SK-N-SH treated with all-trans-retinoic acid at 6 μM for 48 hours (cell line): ENCODE data around the gene SMARCAL1.

Experiments
- ATAC-seq: fragments of 200-7000 bp; cut with Tn5 transposase; 3 replicates; pipeline ENCODE4 v1.9.1; 2020; ENCODE audit warnings: mild to moderate bottlenecking, moderate library complexity
- ARNTL ChIP-seq: fragments of 450-650 bp; formaldehyde crosslinking; IDR thresholded peaks from 2 replicates; pipeline ENCODE4 v1.5.0; 2020; ENCODE audit warnings: low read depth, mild to moderate bottlenecking, moderate library complexity, borderline replicate concordance
- BACH2 ChIP-seq: fragments of 250-450 bp; sonication (Bioruptor Pico); IDR thresholded peaks from 2 replicates; pipeline ENCODE4 v1.9.0; 2021; ENCODE audit warnings: mild to moderate bottlenecking, borderline replicate concordance
- CSDC2 ChIP-seq: fragments of 250-450 bp; sonication (Bioruptor Pico); IDR thresholded peaks from 2 replicates; pipeline ENCODE4 v1.5.0; 2020; ENCODE audit warnings: mild to moderate bottlenecking, moderate library complexity
- CSRNP3 ChIP-seq: fragments of 250-450 bp; sonication (Bioruptor Pico); IDR thresholded peaks from 2 replicates; pipeline ENCODE4 v1.5.1; 2021; ENCODE audit warnings: mild to moderate bottlenecking, moderate library complexity
- ESRRG ChIP-seq: fragments of 250-450 bp; sonication (Bioruptor Pico); IDR thresholded peaks from 2 replicates; pipeline ENCODE4 v1.6.1; 2021; ENCODE audit warnings: mild to moderate bottlenecking
- ISL1 ChIP-seq: fragments of 250-450 bp; sonication (Bioruptor Pico); IDR thresholded peaks from 2 replicates; pipeline ENCODE4 v2.1.2; 2022; ENCODE audit warnings: mild to moderate bottlenecking, moderate library complexity
- OSR1 ChIP-seq: fragments of 250-450 bp; sonication (Bioruptor Pico); IDR thresholded peaks from 2 replicates; pipeline ENCODE4 v1.8.0; 2022; ENCODE audit warnings: moderate library complexity, mild to moderate bottlenecking, inconsistent platforms
- PATZ1 ChIP-seq: fragments of 250-450 bp; sonication (Bioruptor Pico); IDR thresholded peaks from 2 replicates; pipeline ENCODE4 v1.8.0; 2020; ENCODE audit warnings: mild to moderate bottlenecking, moderate library complexity, borderline replicate concordance
- POU6F1 ChIP-seq: fragments of 250-450 bp; sonication (Bioruptor Pico); IDR thresholded peaks from 2 replicates; pipeline ENCODE4 v1.8.0; 2021; ENCODE audit warnings: low read depth, mild to moderate bottlenecking, moderate library complexity, borderline replicate concordance
- RARB ChIP-seq: fragments of 250-450 bp; sonication (Bioruptor Pico); IDR thresholded peaks from 2 replicates; pipeline ENCODE4 v1.8.0; 2021; ENCODE audit warnings: mild to moderate bottlenecking, moderate library complexity
- SNAI2 ChIP-seq: fragments of 250-450 bp; sonication (Bioruptor Pico); IDR thresholded peaks from 2 replicates; pipeline ENCODE4 v1.5.0; 2020; ENCODE audit warnings: mild to moderate bottlenecking, moderate library complexity
- TCF4 ChIP-seq: fragments of 250-450 bp; sonication (Bioruptor Pico); IDR thresholded peaks from 2 replicates; pipeline ENCODE4 v1.8.0; 2021; ENCODE audit warnings: mild to moderate bottlenecking, moderate library complexity, borderline replicate concordance
- TOX ChIP-seq: fragments of 250-450 bp; sonication (Bioruptor Pico); IDR thresholded peaks from 2 replicates; pipeline ENCODE4 v1.8.0; 2021; ENCODE audit warnings: mild to moderate bottlenecking, moderate library complexity, borderline replicate concordance
- TSHZ2 ChIP-seq: fragments of 250-450 bp; sonication (Bioruptor Pico); IDR thresholded peaks from 2 replicates; pipeline ENCODE4 v1.5.0; 2020; ENCODE audit warnings: mild to moderate bottlenecking, moderate library complexity
- ZNF565 ChIP-seq: fragments of 450-650 bp; formaldehyde crosslinking; conservative IDR thresholded peaks from 2 replicates; pipeline ENCODE4 v1.5.0; 2020; ENCODE audit warnings: low read depth, mild to moderate bottlenecking, moderate library complexity
- ZNF70 ChIP-seq: fragments of 450-650 bp; formaldehyde crosslinking; IDR thresholded peaks from 2 replicates; pipeline ENCODE4 v1.5.0; 2020; ENCODE audit warnings: mild to moderate bottlenecking, moderate library complexity

Gene SMARCAL1

GRCh38 chr2:216498070-216498378 lies 85.7 kb downstream of the SMARCAL1 start:
- TF ChIP-seq OSR1 (CRISPR knock-in tag), result no peak
- TF ChIP-seq TSHZ2 (CRISPR knock-in tag), result no peak
- no peak for TF ChIP-seq CSDC2 (CRISPR knock-in tag)
- TF ChIP-seq CSRNP3, result no peak
- TF ChIP-seq BACH2 (CRISPR knock-in tag), result no peak
- TF ChIP-seq ISL1 (CRISPR knock-in tag), result no peak
- TF ChIP-seq PATZ1 (CRISPR knock-in tag), result no peak
- no peak for TF ChIP-seq ZNF70 (CRISPR knock-in tag)
- ATAC-seq, result peak; percentile 2; the same call in 2 of the 3 replicates

GRCh38 chr2:216498379-216499352 lies 86.4 kb downstream of the SMARCAL1 start, which contains the start of gene RPL37A:
TSS of gene RPL37A (plus strand) at chr2:216498844. CDS start at chr2:216498875, 31 bp downstream.
- ATAC-seq, result peak; percentile 93

GRCh38 chr2:216499641-216500218 lies 87.4 kb downstream of the SMARCAL1 start:
- ATAC-seq, result no peak
- no peak for TF ChIP-seq PATZ1 (CRISPR knock-in tag)
- no peak for TF ChIP-seq CSDC2 (CRISPR knock-in tag)
- TF ChIP-seq ZNF70 (CRISPR knock-in tag), result no peak
- no peak for TF ChIP-seq TOX (CRISPR knock-in tag)
- no peak for TF ChIP-seq ESRRG (CRISPR knock-in tag)
- TF ChIP-seq SNAI2 (CRISPR knock-in tag), result no peak

More at GRCh38 chr2:216498379-216499352, 86.4 kb downstream of the SMARCAL1 start, which contains the start of gene RPL37A:
- TF ChIP-seq PATZ1 (CRISPR knock-in tag) (peak; percentile 47; the same call in 1 of the 2 replicates), TOX (CRISPR knock-in tag) (no peak)

- no peak for ATAC-seq
- TF ChIP-seq RARB (CRISPR knock-in tag) (no peak), ZNF565 (no peak), TCF4 (no peak), POU6F1 (no peak), ARNTL (CRISPR knock-in tag) (no peak), TOX (CRISPR knock-in tag) (no peak), SNAI2 (CRISPR knock-in tag) (no peak), PATZ1 (CRISPR knock-in tag) (no peak), ZNF70 (CRISPR knock-in tag) (no peak), CSRNP3 (no peak), BACH2 (CRISPR knock-in tag) (no peak)
These were observed 88.3 kb downstream of the SMARCAL1 start for GRCh38 chr2:216500572-216500971.
